Body of pancreas (tissue), 4 donors: ENCODE measurements around the gene SPATS2L. TPM values are rescaled to one million over a fixed set of nuclear protein-coding genes. Genes with fewer than 3 reads are reported as not detected.

Source experiments
- ATAC-seq: fragments of 150-250 bp; one replicate; pipeline ENCODE4 v1.9.1; 2016
- DNase-seq, 4 donors: peaks; one replicate each; pipeline ENCODE4 v3.0.0-alpha.2; 2019
- H3K27ac ChIP-seq, 4 donors: fragments of 200-600 bp; sonication (generic); 1 replicate in 3 of 4; 2 replicates in 1 of 4; pipeline versions ENCODE4 v1.5.1 to v1.6.1; 2016 to 2019; ENCODE audit warnings: mild to moderate bottlenecking in 1 of 4, mixed read lengths in 1 of 4, moderate library complexity in 1 of 4
- H3K27me3 ChIP-seq, 2 donors: fragments of 200-600 bp; sonication (generic); one replicate each; pipeline ENCODE4 v1.6.0; 2016; ENCODE audit warnings: mild to moderate bottlenecking in 1 of 2
- H3K36me3 ChIP-seq, 2 donors: fragments of 200-600 bp; sonication (generic); replicated peaks in 1 of 2; 2 replicates each; pipeline ENCODE4 v1.5.1; 2016; ENCODE audit warnings: low read depth in 2 of 2; ENCODE audit not compliant: insufficient read depth in 1 of 2
- H3K4me1 ChIP-seq: fragments of 200-600 bp; sonication (generic); one replicate; pipeline ENCODE4 v1.6.0; 2016
- H3K4me3 ChIP-seq, 2 donors: fragments of 200-600 bp; sonication (generic); 1 replicate in 1 of 2; 2 replicates in 1 of 2; pipeline ENCODE4 v1.5.1; 2016 to 2019
- H3K9me3 ChIP-seq, 3 donors: fragments of 200-600 bp; sonication (generic); 1 replicate in 2 of 3; 2 replicates in 1 of 3; pipeline ENCODE4 v1.5.1; 2016
- POLR2A ChIP-seq, 3 donors: fragments of 450-650 bp; IDR thresholded peaks; one replicate each; pipeline ENCODE4 v1.6.1; 2016; ENCODE audit warnings: antibody characterized with exemption in 3 of 3, mild to moderate bottlenecking in 2 of 3
- WGBS, 2 donors: methylation state at CpG; one replicate each; pipeline ENCODE4 v1.1.5; 2017; 5-methylcytosine and 5-hydroxymethylcytosine counted together
- intact Hi-C: fragments of 100-400 bp; cut with DNase I; formaldehyde crosslinking; loops from one replicate; pipeline ENCODE4 v1.15.1; 2023
- total RNA-seq, 2 donors: library from RNA; depleted of rRNA; stranded (reverse); fragments of >200 nt; gene quantifications; one replicate each; pipeline ENCODE4 v1.1.0, GENCODE V29; 2016
- TF ChIP-seq, protein P1 (sequence below), 7 experiments: fragments of 450-650 bp in 4 of 7; fragments of 200-600 bp in 3 of 7; sonication (generic) in 3 of 7; IDR thresholded peaks; one replicate each; pipeline ENCODE4 v1.5.1; 2016 to 2019; ENCODE audit warnings: antibody characterized with exemption in 7 of 7

SPATS2L gene
- total RNA-seq, 2 donors from 2014 or later = 39.2 to 49.8 TPM

DNA sequence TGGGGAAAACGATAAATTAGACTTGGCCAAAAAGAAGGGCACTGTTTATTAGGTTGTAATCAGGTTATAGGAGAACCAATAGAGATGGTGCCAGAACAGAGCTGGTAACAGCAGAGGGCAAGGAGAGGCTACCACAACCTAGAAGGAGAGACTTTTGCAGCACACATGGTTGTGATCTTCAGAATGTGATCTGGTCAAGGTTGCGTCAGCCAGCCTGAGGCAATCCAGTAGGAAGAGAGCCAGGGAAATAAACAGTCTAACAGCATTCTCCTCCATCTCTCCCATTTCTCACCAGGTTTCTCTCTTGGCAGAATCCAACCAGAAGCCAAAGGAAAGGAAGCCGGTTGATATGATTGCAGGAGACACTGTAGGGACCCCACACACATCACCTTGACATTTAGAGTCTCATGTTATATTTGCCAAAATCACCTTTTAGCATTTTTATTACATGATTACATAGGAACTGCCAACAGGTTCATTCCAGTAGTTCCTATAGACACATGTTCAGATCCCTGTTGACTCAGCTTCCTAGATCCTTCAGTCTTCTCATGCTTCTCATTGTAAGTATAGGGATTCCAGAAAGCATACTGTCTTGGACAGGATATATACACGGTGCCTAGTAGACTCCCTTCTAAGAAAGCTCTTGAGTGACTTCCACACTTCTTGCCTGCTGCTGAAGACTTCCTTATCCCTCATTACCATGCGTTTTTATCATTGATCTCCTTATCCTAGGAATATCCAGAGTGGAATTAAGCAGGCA is 17.6 kb upstream of the SPATS2L start:
- intact Hi-C loops = no loop called here
- no peaks in the 10 kb centered on the region for H3K4me1 ChIP-seq
- no peak overlapping the region for H3K4me3 ChIP-seq
- DNase-seq = peak in 3 of 4 donors; percentile 16 to 21 (median 21)
- no peaks in the 10 kb centered on the region for H3K9me3 ChIP-seq
- no peak overlapping the region for H3K27ac ChIP-seq
- TF ChIP-seq, protein P1, sequence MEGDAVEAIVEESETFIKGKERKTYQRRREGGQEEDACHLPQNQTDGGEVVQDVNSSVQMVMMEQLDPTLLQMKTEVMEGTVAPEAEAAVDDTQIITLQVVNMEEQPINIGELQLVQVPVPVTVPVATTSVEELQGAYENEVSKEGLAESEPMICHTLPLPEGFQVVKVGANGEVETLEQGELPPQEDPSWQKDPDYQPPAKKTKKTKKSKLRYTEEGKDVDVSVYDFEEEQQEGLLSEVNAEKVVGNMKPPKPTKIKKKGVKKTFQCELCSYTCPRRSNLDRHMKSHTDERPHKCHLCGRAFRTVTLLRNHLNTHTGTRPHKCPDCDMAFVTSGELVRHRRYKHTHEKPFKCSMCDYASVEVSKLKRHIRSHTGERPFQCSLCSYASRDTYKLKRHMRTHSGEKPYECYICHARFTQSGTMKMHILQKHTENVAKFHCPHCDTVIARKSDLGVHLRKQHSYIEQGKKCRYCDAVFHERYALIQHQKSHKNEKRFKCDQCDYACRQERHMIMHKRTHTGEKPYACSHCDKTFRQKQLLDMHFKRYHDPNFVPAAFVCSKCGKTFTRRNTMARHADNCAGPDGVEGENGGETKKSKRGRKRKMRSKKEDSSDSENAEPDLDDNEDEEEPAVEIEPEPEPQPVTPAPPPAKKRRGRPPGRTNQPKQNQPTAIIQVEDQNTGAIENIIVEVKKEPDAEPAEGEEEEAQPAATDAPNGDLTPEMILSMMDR (IDR thresholded peaks at IDR 0.05) = no peak
- TF ChIP-seq POLR2A (IDR thresholded peaks at IDR 0.05) = no peak
- no peaks in the 10 kb centered on the region for H3K27me3 ChIP-seq
- ATAC-seq = peak; percentile 50
- 40 to 47% methylated on average over 5 of the region's 5 CpGs for WGBS, 2 donors
- no peaks in the 10 kb centered on the region for H3K36me3 ChIP-seq

DNA sequence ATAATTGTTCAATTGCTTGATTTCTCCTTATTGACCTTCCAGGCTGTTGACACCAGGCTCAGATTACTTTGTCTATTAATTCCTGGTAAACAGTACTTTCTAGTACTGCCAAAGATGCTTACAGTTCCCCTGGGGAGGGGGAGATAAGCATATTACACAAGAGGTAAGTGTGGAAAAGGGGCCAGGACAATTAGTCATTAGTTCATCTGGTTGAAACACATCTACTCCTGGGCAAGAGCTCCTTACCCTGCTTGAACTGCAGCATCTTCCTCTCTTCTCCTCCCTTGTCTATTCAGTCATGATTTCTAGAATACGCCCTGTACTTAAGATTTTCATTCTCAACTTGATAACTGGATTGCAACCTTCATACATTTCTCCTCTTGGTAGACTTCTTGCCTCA is 10.4 kb upstream of the SPATS2L start:
- no peaks in the 10 kb centered on the region for H3K36me3 ChIP-seq
- TF ChIP-seq, protein P1 (IDR thresholded peaks at IDR 0.05) = no peak
- no peak for TF ChIP-seq POLR2A (IDR thresholded peaks at IDR 0.05)
- no peak overlapping the region for H3K27ac ChIP-seq
- peaks cover 3% of the 10 kb centered on the region for H3K4me1 ChIP-seq
- intact Hi-C loops = no loop called here
- H3K9me3 ChIP-seq = no peaks in the 10 kb centered on the region
- DNase-seq = no peak
- H3K4me3 ChIP-seq = no peak overlapping the region
- no peak for ATAC-seq
- H3K27me3 ChIP-seq = no peaks in the 10 kb centered on the region
- 91 to 96% methylated on average over 1 of the region's 1 CpG for WGBS, 2 donors

DNA sequence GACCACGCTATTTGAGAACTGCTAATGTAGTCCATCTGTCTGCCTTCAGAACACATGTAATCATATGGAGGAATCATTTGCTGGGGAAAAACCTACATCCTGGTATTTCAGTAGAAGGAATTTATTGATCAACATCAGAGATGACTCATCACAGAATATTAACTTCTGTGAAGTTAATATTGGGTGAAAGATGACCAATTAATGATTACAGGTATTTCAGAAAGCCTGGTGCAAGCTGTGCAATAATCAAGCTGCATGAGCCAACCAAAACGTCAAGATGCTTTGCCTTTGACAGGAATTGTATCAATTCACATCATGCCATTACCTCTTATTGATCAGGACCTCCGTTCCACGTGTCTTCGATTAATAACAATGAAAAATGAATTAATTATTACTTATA is 9.4 kb upstream of the SPATS2L start:
- intact Hi-C loops = no loop called here
- no peaks in the 10 kb centered on the region for H3K27me3 ChIP-seq
- H3K4me3 ChIP-seq = no peak overlapping the region
- no peaks in the 10 kb centered on the region for H3K36me3 ChIP-seq
- H3K27ac ChIP-seq = peak overlapping the region in 2 of 4 donors; percentile 6 to 21
- 44 to 47% methylated on average over 5 of the region's 5 CpGs for WGBS, 2 donors
- DNase-seq (no peak), ATAC-seq (peak; percentile 78)
- no peaks in the 10 kb centered on the region for H3K9me3 ChIP-seq
- peaks cover 3% of the 10 kb centered on the region for H3K4me1 ChIP-seq
- TF ChIP-seq, protein P1 (IDR thresholded peaks at IDR 0.05) = no peak
- TF ChIP-seq POLR2A (IDR thresholded peaks at IDR 0.05) = no peak

DNA sequence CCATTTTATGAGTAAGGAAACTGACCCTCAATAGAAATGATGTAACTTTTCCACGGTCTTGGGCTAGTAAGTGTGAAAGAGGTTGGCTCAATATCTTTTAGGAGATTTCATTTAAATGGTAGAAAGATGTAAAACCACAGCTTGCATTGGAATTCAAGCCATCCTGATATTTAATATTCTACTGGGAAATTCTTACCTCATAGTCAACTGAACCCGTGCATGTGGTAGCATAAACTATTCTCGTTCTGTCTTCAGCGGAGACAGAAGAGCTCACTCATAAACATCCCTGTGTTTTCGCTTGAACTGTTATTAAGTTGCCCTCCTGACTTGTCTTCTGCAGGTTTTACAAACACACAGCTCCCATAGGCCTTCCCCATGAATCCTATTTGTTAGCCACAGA is 8.5 kb upstream of the SPATS2L start:
- Histone ChIP-seq H3K4me3 (no peak overlapping the region), H3K27ac (no peak overlapping the region), H3K36me3 (no peaks in the 10 kb centered on the region), H3K27me3 (no peaks in the 10 kb centered on the region), H3K9me3 (no peaks in the 10 kb centered on the region), H3K4me1 (peaks cover 3% of the 10 kb centered on the region)
- intact Hi-C loops = no loop called here
- TF ChIP-seq, protein P1 (IDR thresholded peaks at IDR 0.05) = no peak
- no peak for TF ChIP-seq POLR2A (IDR thresholded peaks at IDR 0.05)
- no peak for DNase-seq
- WGBS, 2 donors = 79 to 81% methylated on average over 5 of the region's 5 CpGs
- no peak for ATAC-seq

DNA sequence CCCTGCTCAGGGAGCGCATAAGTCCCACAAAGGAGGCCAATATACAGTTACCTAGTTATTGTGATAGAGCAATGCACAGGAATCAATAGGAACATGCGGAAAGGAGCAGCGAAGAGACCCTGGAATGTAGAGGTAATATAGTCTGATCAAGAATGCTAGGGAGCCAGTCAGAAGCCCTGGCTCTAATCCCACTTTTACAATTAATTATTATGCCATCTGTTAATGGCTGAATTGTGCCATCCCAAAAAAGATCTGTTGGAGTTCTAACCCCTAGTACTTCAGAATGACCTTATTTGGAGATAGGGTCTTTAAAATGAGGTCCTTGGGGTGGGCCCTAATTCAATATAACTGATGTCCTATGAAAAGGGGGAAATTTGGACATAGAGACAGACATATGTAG is 7.7 kb upstream of the SPATS2L start:
- peak overlapping the region in 1 of 4 donors; percentile 25 for H3K27ac ChIP-seq
- H3K4me1 ChIP-seq = peaks cover 3% of the 10 kb centered on the region
- intact Hi-C loops = no loop called here
- ATAC-seq (no peak), DNase-seq (no peak)
- 72 to 73% methylated on average over 3 of the region's 3 CpGs for WGBS, 2 donors
- TF ChIP-seq, protein P1 (IDR thresholded peaks at IDR 0.05) = no peak
- no peak for TF ChIP-seq POLR2A (IDR thresholded peaks at IDR 0.05)
- H3K27me3 ChIP-seq = no peaks in the 10 kb centered on the region
- no peaks in the 10 kb centered on the region for H3K36me3 ChIP-seq
- no peak overlapping the region for H3K4me3 ChIP-seq
- no peaks in the 10 kb centered on the region for H3K9me3 ChIP-seq
